Endothelial cell of umbilical vein (primary cell): ENCODE data around the gene USP16. TPM values are rescaled to one million over a fixed set of nuclear protein-coding genes. Genes with fewer than 3 reads are reported as not detected.

ENCODE experiments used
- BruUV-seq: library from RNA; stranded (reverse); fragments of 400-500 nt; replicated peaks from 2 replicates; lab custom pipeline; 2021; lab: Mats Ljungman, UMichigan
- CTCF ChIA-PET: fragments of 300-600, 350-600 bp; sonication (Branson Sonifier 250); formaldehyde crosslinking; loops from one replicate; lab custom pipeline; 2021; ENCODE audit warnings: antibody characterized with exemption, inconsistent platforms; lab: Charles Lee
- POLR2A ChIA-PET: fragments of 300-600, 350-600 bp; sonication (Branson Sonifier 250); formaldehyde crosslinking; loops from one replicate; lab custom pipeline; 2021; ENCODE audit warnings: antibody characterized with exemption, inconsistent platforms; lab: Charles Lee
- DNase-seq: peaks from one replicate; pipeline ENCODE4 v3.0.0-alpha.2; 2011; ENCODE audit warnings: low read depth, low spot score
- FAIRE-seq: peaks from 2 replicates; lab custom pipeline; 2011; peaks lifted over from hg19 to GRCh38; lab: Jason Lieb, UNC
- H2AFZ ChIP-seq: 2 replicates; pipeline ENCODE4 v1.6.0; 2012; ENCODE audit warnings: low read depth, low read length, control low read depth, inconsistent platforms
- H3K27ac ChIP-seq: 2 replicates; pipeline ENCODE4 v1.5.1; 2011; ENCODE audit warnings: low read depth, mild to moderate bottlenecking, control low read depth, low read length, moderate library complexity; ENCODE audit not compliant: insufficient read depth
- H3K27me3 ChIP-seq, 2 experiments: 2 replicates each; pipeline versions ENCODE4 v1.6.0 to v1.6.1; 2011; ENCODE audit warnings: low read length in 2 of 2, mixed read lengths in 1 of 2; ENCODE audit not compliant: control insufficient read depth in 2 of 2, insufficient read depth in 2 of 2
- H3K36me3 ChIP-seq, 2 experiments: 2 replicates in 1 of 2; 3 replicates in 1 of 2; pipeline ENCODE4 v1.5.1; 2011; ENCODE audit warnings: low read length in 2 of 2, mild to moderate bottlenecking in 1 of 2, moderate library complexity in 1 of 2; ENCODE audit not compliant: control insufficient read depth in 2 of 2, insufficient read depth in 2 of 2; ENCODE audit errors: extremely low read depth in 1 of 2
- H3K4me1 ChIP-seq: 3 replicates; pipeline ENCODE4 v1.5.1; 2011; ENCODE audit warnings: mild to moderate bottlenecking, low read length; ENCODE audit not compliant: control insufficient read depth, insufficient read depth; ENCODE audit errors: extremely low read depth
- H3K4me2 ChIP-seq: 2 replicates; pipeline ENCODE4 v1.6.1; 2011; ENCODE audit warnings: low read length, control low read depth, mixed read lengths; ENCODE audit not compliant: insufficient read depth
- H3K4me3 ChIP-seq, 3 experiments: fragments of 200-600 bp in 1 of 3; sonication (generic), shearing (Covaris generic) in 1 of 3; replicated peaks in 1 of 3; 2 replicates each; pipeline ENCODE4 v1.5.1; 2011 to 2016; ENCODE audit warnings: control low read depth in 3 of 3, low read length in 3 of 3, mild to moderate bottlenecking in 2 of 3, inconsistent platforms in 1 of 3, low read depth in 1 of 3, moderate library complexity in 1 of 3; ENCODE audit not compliant: insufficient read depth in 1 of 3
- H3K79me2 ChIP-seq: 2 replicates; pipeline ENCODE4 v1.6.0; 2012; ENCODE audit warnings: low read length, inconsistent platforms; ENCODE audit not compliant: control insufficient read depth, insufficient read depth
- H3K9ac ChIP-seq: replicated peaks from 2 replicates; pipeline ENCODE3; 2011; ENCODE audit warnings: low read length, control low read depth; ENCODE audit not compliant: insufficient read depth; ENCODE audit errors: extremely low read depth
- H3K9me1 ChIP-seq: replicated peaks from 3 replicates; pipeline ENCODE4 v1.6.0; 2011; ENCODE audit warnings: mild to moderate bottlenecking, low read length; ENCODE audit not compliant: control insufficient read depth, insufficient read depth; ENCODE audit errors: extremely low read depth
- H3K9me3 ChIP-seq: replicated peaks from 2 replicates; pipeline ENCODE4 v1.5.1; 2012; ENCODE audit warnings: low read length, inconsistent platforms; ENCODE audit not compliant: control insufficient read depth, insufficient read depth
- H4K20me1 ChIP-seq: replicated peaks from 2 replicates; pipeline ENCODE3; 2011; ENCODE audit warnings: mild to moderate bottlenecking, low read length; ENCODE audit not compliant: control insufficient read depth, insufficient read depth; ENCODE audit errors: extremely low read depth
- EZH2 ChIP-seq: IDR thresholded peaks from 2 replicates; pipeline ENCODE4 v1.6.1; 2012; ENCODE audit warnings: borderline replicate concordance, low read depth, mild to moderate bottlenecking, moderate library complexity, low read length, inconsistent platforms; ENCODE audit not compliant: severe bottlenecking
- FOS ChIP-seq: IDR thresholded peaks from 2 replicates; pipeline ENCODE4 v1.6.1; 2011; ENCODE audit warnings: mild to moderate bottlenecking, low read length, moderate library complexity, borderline replicate concordance; ENCODE audit not compliant: insufficient read depth
- GATA2 ChIP-seq: IDR thresholded peaks from 2 replicates; pipeline ENCODE4 v1.7.0; 2011; ENCODE audit warnings: low read depth, mild to moderate bottlenecking, moderate library complexity, mixed read lengths, low read length; ENCODE audit not compliant: insufficient read length, insufficient read depth
- JUN ChIP-seq: IDR thresholded peaks from 2 replicates; pipeline ENCODE4 v1.6.1; 2011; ENCODE audit warnings: borderline replicate concordance, low read depth; ENCODE audit not compliant: insufficient read length, insufficient read depth
- MYC ChIP-seq: IDR thresholded peaks from one replicate; pipeline ENCODE4 v1.6.1; 2011; ENCODE audit warnings: mild to moderate bottlenecking, low read depth, low read length
- POLR2A ChIP-seq: IDR thresholded peaks from 2 replicates; pipeline ENCODE4 v1.6.1; 2012; ENCODE audit warnings: low read depth, mild to moderate bottlenecking, control low read depth, low read length
- POLR2AphosphoS5 ChIP-seq: IDR thresholded peaks from 2 replicates; pipeline ENCODE4 v1.6.1; 2012; ENCODE audit warnings: low read depth, mild to moderate bottlenecking, control low read depth, low read length, moderate library complexity; ENCODE audit not compliant: insufficient read depth
- dilution Hi-C: fragments of 300-500 bp; cut with MboI; formaldehyde crosslinking; loops from one replicate; pipeline ENCODE4 v1.15.0; 2019; ENCODE audit warnings: low sequenced_read_pairs; ENCODE audit not compliant: extremely low pct_ligation_motif_present
- intact Hi-C: fragments of 100-400 bp; cut with micrococcal nuclease; formaldehyde crosslinking; loops from one replicate; pipeline ENCODE4 v1.10.0; 2022
- polyA plus RNA-seq, 4 experiments: library from polyadenylated mRNA; depleted of rRNA in 3 of 4; stranded (reverse) in 3 of 4; unstranded in 1 of 4; fragments of >200 nt; gene quantifications; 2 replicates each; pipeline versions ENCODE4 v1.2.1 to v1.2.3, GENCODE V29; 2011 to 2012; ENCODE audit warnings: missing spikeins in 1 of 4
- total RNA-seq: library from RNA; stranded (reverse); gene quantifications from 2 replicates; pipeline ENCODE4 v1.2.3, GENCODE V29; 2021
- TF ChIP-seq, protein P1 (sequence below): IDR thresholded peaks from 2 replicates; pipeline ENCODE4 v1.6.1; 2011; ENCODE audit not compliant: insufficient read depth, insufficient read length
- TF ChIP-seq, protein P2 (sequence below), 2 donors: IDR thresholded peaks; 1 replicate in 1 of 2; 2 replicates in 1 of 2; pipeline ENCODE4 v1.5.1; 2011; ENCODE audit warnings: low read length in 2 of 2, mild to moderate bottlenecking in 2 of 2, moderate library complexity in 2 of 2, control low read depth in 1 of 2, inconsistent platforms in 1 of 2, low read depth in 1 of 2; ENCODE audit not compliant: insufficient read depth in 1 of 2; ENCODE audit errors: extremely low read depth in 1 of 2

USP16 gene
- total and polyA plus RNA-seq, 2 donors (not counting 3 experiments of a cell fraction or from before 2014, with no cell fraction given): 5.9 to 31.3 TPM

- H3K27ac ChIP-seq: no peak overlapping the region
- H3K36me3 ChIP-seq: peaks cover 4 to 17% of the 10 kb centered on the region in 2 experiments
- FAIRE-seq: no peak
- no peak overlapping the region for H3K4me3 ChIP-seq
- no TSS peak for BruUV-seq
- no peak overlapping the region for H3K4me2 ChIP-seq
- no peaks in the 10 kb centered on the region for H3K27me3 ChIP-seq
- no peaks in the 10 kb centered on the region for H3K9me1 ChIP-seq
- no peak overlapping the region for H3K9ac ChIP-seq
- H4K20me1 ChIP-seq: peaks cover 2% of the 10 kb centered on the region
- H3K9me3 ChIP-seq: no peaks in the 10 kb centered on the region
- DNase-seq: no peak
- ChIA-PET CTCF (no interaction called here), POLR2A (no interaction called here)
- no peak for TF ChIP-seq EZH2
- no peak for TF ChIP-seq GATA2
- TF ChIP-seq, protein P1, sequence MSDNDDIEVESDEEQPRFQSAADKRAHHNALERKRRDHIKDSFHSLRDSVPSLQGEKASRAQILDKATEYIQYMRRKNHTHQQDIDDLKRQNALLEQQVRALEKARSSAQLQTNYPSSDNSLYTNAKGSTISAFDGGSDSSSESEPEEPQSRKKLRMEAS: no peak
- no peak for TF ChIP-seq MYC
- dilution Hi-C loops: no loop called here
- H2AFZ ChIP-seq: no peak overlapping the region
- intact Hi-C loops: no loop called here
- no peaks in the 10 kb centered on the region for H3K4me1 ChIP-seq
- peaks cover 4% of the 10 kb centered on the region for H3K79me2 ChIP-seq
These were observed 41.8 kb upstream of the USP16 start for GRCh38 chr21:28982637-28983036.

GRCh38 chr21:28986677-28987076, 37.8 kb upstream of the USP16 start:
- POLR2A ChIA-PET: no interaction called here

More at GRCh38 chr21:28986677-28987076, 37.8 kb upstream of the USP16 start:
- BruUV-seq: no TSS peak
- no peak for FAIRE-seq
- dilution Hi-C loops: no loop called here
- CTCF ChIA-PET: no interaction called here
- no peaks in the 10 kb centered on the region for H3K27me3 ChIP-seq
- H2AFZ ChIP-seq: no peak overlapping the region
- peaks cover 2 to 11% of the 10 kb centered on the region in 2 experiments for H3K36me3 ChIP-seq
- no peak for DNase-seq
- peaks cover 33% of the 10 kb centered on the region for H3K79me2 ChIP-seq
- H3K9ac ChIP-seq: no peak overlapping the region
- no peaks in the 10 kb centered on the region for H4K20me1 ChIP-seq
- H3K4me3 ChIP-seq: no peak overlapping the region
- no peaks in the 10 kb centered on the region for H3K9me1 ChIP-seq
- H3K4me1 ChIP-seq: peaks cover 5% of the 10 kb centered on the region
- no peak overlapping the region for H3K4me2 ChIP-seq
- no peaks in the 10 kb centered on the region for H3K9me3 ChIP-seq
- intact Hi-C loops: no loop called here
- no peak overlapping the region for H3K27ac ChIP-seq
- TF ChIP-seq POLR2AphosphoS5 (no peak), GATA2 (no peak), MYC (no peak), JUN (no peak), POLR2A (no peak), EZH2 (no peak), FOS (no peak)
- TF ChIP-seq, protein P2, sequence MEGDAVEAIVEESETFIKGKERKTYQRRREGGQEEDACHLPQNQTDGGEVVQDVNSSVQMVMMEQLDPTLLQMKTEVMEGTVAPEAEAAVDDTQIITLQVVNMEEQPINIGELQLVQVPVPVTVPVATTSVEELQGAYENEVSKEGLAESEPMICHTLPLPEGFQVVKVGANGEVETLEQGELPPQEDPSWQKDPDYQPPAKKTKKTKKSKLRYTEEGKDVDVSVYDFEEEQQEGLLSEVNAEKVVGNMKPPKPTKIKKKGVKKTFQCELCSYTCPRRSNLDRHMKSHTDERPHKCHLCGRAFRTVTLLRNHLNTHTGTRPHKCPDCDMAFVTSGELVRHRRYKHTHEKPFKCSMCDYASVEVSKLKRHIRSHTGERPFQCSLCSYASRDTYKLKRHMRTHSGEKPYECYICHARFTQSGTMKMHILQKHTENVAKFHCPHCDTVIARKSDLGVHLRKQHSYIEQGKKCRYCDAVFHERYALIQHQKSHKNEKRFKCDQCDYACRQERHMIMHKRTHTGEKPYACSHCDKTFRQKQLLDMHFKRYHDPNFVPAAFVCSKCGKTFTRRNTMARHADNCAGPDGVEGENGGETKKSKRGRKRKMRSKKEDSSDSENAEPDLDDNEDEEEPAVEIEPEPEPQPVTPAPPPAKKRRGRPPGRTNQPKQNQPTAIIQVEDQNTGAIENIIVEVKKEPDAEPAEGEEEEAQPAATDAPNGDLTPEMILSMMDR (IDR thresholded peaks at IDR 0.05; ENCODE audit: extremely low read depth in 1 of 2, insufficient read depth in 1 of 2, low read depth in 1 of 2, low read length in 2 of 2): no peak
- TF ChIP-seq, protein P1: no peak
